ENCODE results near the gene MYPOP. TPM values are rescaled to one million over a fixed set of nuclear protein-coding genes. Genes with fewer than 3 reads are reported as not detected.

Gene MYPOP
- total and polyA plus RNA-seq, 5 donors, result 9.1 to 15.4 (median 11.7) TPM

- H3K27me3 ChIP-seq (ENCODE audit: control insufficient read depth, insufficient read depth), result no peaks in the 10 kb centered on the region
- ATAC-seq (no peak), DNase-seq (peak; percentile 79 to 92 (median 89))
- no peak overlapping the region for H3K4me3 ChIP-seq (ENCODE audit: low read length)
- H3K27ac ChIP-seq (ENCODE audit: low read length), result no peak overlapping the region
- peaks cover 4% of the 10 kb centered on the region for H3K4me1 ChIP-seq (ENCODE audit: control insufficient read depth, insufficient read depth, low read length)
- H3K9me3 ChIP-seq (ENCODE audit: control insufficient read depth, low read length), result no peaks in the 10 kb centered on the region
- WGBS, result 21% methylated on average over 47 of the region's 47 CpGs
- intact Hi-C loops (cut with DNase I), result no loop called here
These were observed 19.5 kb downstream of the MYPOP start for GRCh38 chr19:45882652-45883585.

GRCh38 chr19:45881909-45882528 lies 20.4 kb downstream of the MYPOP start:
- ATAC-seq (no peak), DNase-seq (peak in 1 of 3 donors; percentile 26)
- WGBS, result 72% methylated on average over 4 of the region's 4 CpGs
- Histone ChIP-seq H3K27ac (ENCODE audit: low read length) (no peak overlapping the region), H3K27me3 (ENCODE audit: control insufficient read depth, insufficient read depth) (no peaks in the 10 kb centered on the region), H3K9me3 (ENCODE audit: control insufficient read depth, low read length) (no peaks in the 10 kb centered on the region), H3K4me1 (ENCODE audit: control insufficient read depth, insufficient read depth, low read length) (peaks cover 4% of the 10 kb centered on the region), H3K4me3 (ENCODE audit: low read length) (no peak overlapping the region)
- intact Hi-C loops (cut with DNase I), result no loop called here

GRCh38 chr19:45881082-45881908 lies 21.1 kb downstream of the MYPOP start:
- Histone ChIP-seq H3K27me3 (ENCODE audit: control insufficient read depth, insufficient read depth) (no peaks in the 10 kb centered on the region), H3K4me1 (ENCODE audit: control insufficient read depth, insufficient read depth, low read length) (peaks cover 4% of the 10 kb centered on the region), H3K9me3 (ENCODE audit: control insufficient read depth, low read length) (no peaks in the 10 kb centered on the region), H3K27ac (ENCODE audit: low read length) (no peak overlapping the region), H3K4me3 (ENCODE audit: low read length) (no peak overlapping the region)
- intact Hi-C loops (cut with DNase I), result no loop called here
- no peak for ATAC-seq
- peak in 1 of 3 donors; percentile 21 for DNase-seq
- WGBS, result 82% methylated on average over 10 of the region's 10 CpGs

GRCh38 chr19:45879971-45880370 lies 22.4 kb downstream of the MYPOP start:
- Histone ChIP-seq H3K4me3 (ENCODE audit: low read length) (no peak overlapping the region), H3K27me3 (ENCODE audit: control insufficient read depth, insufficient read depth) (no peaks in the 10 kb centered on the region), H3K9me3 (ENCODE audit: control insufficient read depth, low read length) (no peaks in the 10 kb centered on the region), H3K27ac (ENCODE audit: low read length) (no peak overlapping the region), H3K4me1 (ENCODE audit: control insufficient read depth, insufficient read depth, low read length) (peaks cover 2% of the 10 kb centered on the region)
- ATAC-seq, result no peak
- DNase-seq, result no peak
- 52% methylated on average over 2 of the region's 2 CpGs for WGBS
- intact Hi-C loops (cut with DNase I), result no loop called here

GRCh38 chr19:45879055-45879454 lies 23.4 kb downstream of the MYPOP start:
- intact Hi-C loops (cut with DNase I), result no loop called here

GRCh38 chr19:45878043-45878794 lies 24.2 kb downstream of the MYPOP start:
- peaks cover 2% of the 10 kb centered on the region for H3K4me1 ChIP-seq (ENCODE audit: control insufficient read depth, insufficient read depth, low read length)
- no peak overlapping the region for H3K4me3 ChIP-seq (ENCODE audit: low read length)
- 81% methylated on average over 11 of the region's 11 CpGs for WGBS
- no peaks in the 10 kb centered on the region for H3K9me3 ChIP-seq (ENCODE audit: control insufficient read depth, low read length)
- intact Hi-C loops (cut with DNase I), result no loop called here
- DNase-seq (peak in 1 of 3 donors; percentile 24), ATAC-seq (peak in 1 of 2 donors; percentile 7)
- no peak overlapping the region for H3K27ac ChIP-seq (ENCODE audit: low read length)
- H3K27me3 ChIP-seq (ENCODE audit: control insufficient read depth, insufficient read depth), result no peaks in the 10 kb centered on the region

More at GRCh38 chr19:45879055-45879454, 23.4 kb downstream of the MYPOP start:
- no peaks in the 10 kb centered on the region for H3K27me3 ChIP-seq (ENCODE audit: control insufficient read depth, insufficient read depth)
- H3K9me3 ChIP-seq (ENCODE audit: control insufficient read depth, low read length), result no peaks in the 10 kb centered on the region
- H3K4me3 ChIP-seq (ENCODE audit: low read length), result no peak overlapping the region
- no peak overlapping the region for H3K27ac ChIP-seq (ENCODE audit: low read length)
- H3K4me1 ChIP-seq (ENCODE audit: control insufficient read depth, insufficient read depth, low read length), result peaks cover 2% of the 10 kb centered on the region
- 71% methylated on average over 8 of the region's 8 CpGs for WGBS
- DNase-seq (no peak), ATAC-seq (no peak)

- H3K27me3 ChIP-seq (ENCODE audit: control insufficient read depth, insufficient read depth), result no peaks in the 10 kb centered on the region
- H3K4me3 ChIP-seq (ENCODE audit: low read length), result peak overlapping the region; percentile 11
- intact Hi-C loops (cut with DNase I), result no loop called here
- no peaks in the 10 kb centered on the region for H3K9me3 ChIP-seq (ENCODE audit: control insufficient read depth, low read length)
- H3K27ac ChIP-seq (ENCODE audit: low read length), result no peak overlapping the region
- H3K4me1 ChIP-seq (ENCODE audit: control insufficient read depth, insufficient read depth, low read length), result no peaks in the 10 kb centered on the region
- ATAC-seq (peak; percentile 61 to 68), DNase-seq (peak; percentile 50 to 80 (median 80))
- WGBS, result 7% methylated on average over 41 of the region's 41 CpGs
These were observed 25.8 kb downstream of the MYPOP start for GRCh38 chr19:45876411-45877197.

GRCh38 chr19:45876161-45876410 lies 26.3 kb downstream of the MYPOP start:
- Histone ChIP-seq H3K27me3 (ENCODE audit: control insufficient read depth, insufficient read depth) (no peaks in the 10 kb centered on the region), H3K4me3 (ENCODE audit: low read length) (no peak overlapping the region), H3K27ac (ENCODE audit: low read length) (no peak overlapping the region), H3K4me1 (ENCODE audit: control insufficient read depth, insufficient read depth, low read length) (no peaks in the 10 kb centered on the region), H3K9me3 (ENCODE audit: control insufficient read depth, low read length) (no peaks in the 10 kb centered on the region)
- ATAC-seq (no peak), DNase-seq (no peak)
- intact Hi-C loops (cut with DNase I), result no loop called here
- WGBS, result 46% methylated on average over 4 of the region's 4 CpGs

GRCh38 chr19:45874620-45874966 lies 27.8 kb downstream of the MYPOP start:
- Histone ChIP-seq H3K4me1 (ENCODE audit: control insufficient read depth, insufficient read depth, low read length) (no peaks in the 10 kb centered on the region), H3K27me3 (ENCODE audit: control insufficient read depth, insufficient read depth) (no peaks in the 10 kb centered on the region), H3K27ac (ENCODE audit: low read length) (no peak overlapping the region), H3K4me3 (ENCODE audit: low read length) (no peak overlapping the region), H3K9me3 (ENCODE audit: control insufficient read depth, low read length) (no peaks in the 10 kb centered on the region)
- ATAC-seq (no peak), DNase-seq (peak in 1 of 3 donors; percentile 6)
- 87% methylated on average over 7 of the region's 7 CpGs for WGBS
- intact Hi-C loops (cut with DNase I), result no loop called here

- intact Hi-C loops (cut with DNase I), result no loop called here
- no peaks in the 10 kb centered on the region for H3K9me3 ChIP-seq (ENCODE audit: control insufficient read depth, low read length)
- WGBS, result 88% methylated on average over 7 of the region's 7 CpGs
- DNase-seq (peak in 1 of 3 donors; percentile 32), ATAC-seq (no peak)
- H3K27me3 ChIP-seq (ENCODE audit: control insufficient read depth, insufficient read depth), result no peaks in the 10 kb centered on the region
- H3K27ac ChIP-seq (ENCODE audit: low read length), result no peak overlapping the region
- no peaks in the 10 kb centered on the region for H3K4me1 ChIP-seq (ENCODE audit: control insufficient read depth, insufficient read depth, low read length)
- no peak overlapping the region for H3K4me3 ChIP-seq (ENCODE audit: low read length)
These were observed 29.1 kb downstream of the MYPOP start for GRCh38 chr19:45873219-45873772.
